ENCODE data around the gene SPACDR.
A peak's percentile ranks its signal among the peaks of the same experiment; 100 is the strongest.
"Not testable (repeated sequence)": the region's sequence is repeated elsewhere in the genome, so short reads cannot be mapped to it uniquely, and the experiment has no call there.

Gene SPACDR, protein sequence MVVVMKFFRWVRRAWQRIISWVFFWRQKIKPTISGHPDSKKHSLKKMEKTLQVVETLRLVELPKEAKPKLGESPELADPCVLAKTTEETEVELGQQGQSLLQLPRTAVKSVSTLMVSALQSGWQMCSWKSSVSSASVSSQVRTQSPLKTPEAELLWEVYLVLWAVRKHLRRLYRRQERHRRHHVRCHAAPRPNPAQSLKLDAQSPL

DNA sequence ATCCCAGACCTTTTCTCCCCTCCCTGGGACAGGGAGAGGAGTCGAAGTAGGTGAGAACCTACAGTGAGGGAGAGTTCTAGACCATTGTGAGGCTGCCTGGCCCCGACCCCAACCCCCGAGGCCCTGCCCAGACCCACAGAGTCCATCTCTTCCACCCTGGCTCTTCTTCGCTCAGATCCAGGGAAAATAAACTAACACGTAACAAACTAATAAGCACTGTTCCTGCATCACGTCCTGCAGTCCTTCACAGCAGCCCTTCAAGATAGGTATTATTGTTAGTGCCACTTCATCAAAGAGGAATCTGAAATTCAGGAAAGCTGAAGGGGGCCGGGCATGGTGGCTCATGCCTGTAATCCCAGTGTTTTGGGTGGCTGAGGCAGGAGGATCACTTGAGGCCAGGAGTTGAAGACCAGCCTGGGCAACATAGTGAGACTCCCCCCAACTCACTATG lies at the start of gene SPACDR:
TSS of gene SPACDR (minus strand) at position 51 of the 451 bp plus-strand sequence. CDS start 235 bp downstream, outside the sequence.
- DNase-seq: no peak

DNA sequence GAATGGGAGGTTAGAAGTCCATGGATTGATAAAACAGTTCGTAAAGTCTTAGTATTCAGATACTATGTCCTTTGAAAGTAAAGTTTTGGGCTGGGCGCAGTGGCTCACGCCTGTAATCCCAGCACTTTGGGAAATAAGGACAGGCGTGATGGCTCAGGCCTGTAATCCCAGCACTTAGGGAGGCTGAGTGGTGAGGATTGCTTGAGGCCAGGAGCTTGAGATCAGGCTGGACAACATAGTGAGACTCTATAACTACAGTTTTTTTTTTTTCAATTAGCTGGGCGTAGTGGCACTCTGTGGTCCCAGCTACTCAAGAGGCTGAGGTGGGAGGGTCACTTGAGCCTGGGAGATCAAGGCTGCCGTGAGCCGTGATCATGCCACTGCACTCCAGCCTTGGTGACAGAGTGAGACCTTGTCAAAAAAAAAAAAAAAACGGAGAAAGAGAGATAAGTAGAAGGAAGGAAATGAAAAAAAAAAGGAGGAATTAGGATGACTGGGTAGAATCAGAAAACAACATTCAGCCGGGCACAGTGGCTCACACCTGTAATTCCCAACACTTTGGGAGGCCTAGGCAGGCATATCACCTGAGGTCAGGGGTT lies 49.3 kb upstream of the SPACDR start:
- DNase-seq: no peak

DNA sequence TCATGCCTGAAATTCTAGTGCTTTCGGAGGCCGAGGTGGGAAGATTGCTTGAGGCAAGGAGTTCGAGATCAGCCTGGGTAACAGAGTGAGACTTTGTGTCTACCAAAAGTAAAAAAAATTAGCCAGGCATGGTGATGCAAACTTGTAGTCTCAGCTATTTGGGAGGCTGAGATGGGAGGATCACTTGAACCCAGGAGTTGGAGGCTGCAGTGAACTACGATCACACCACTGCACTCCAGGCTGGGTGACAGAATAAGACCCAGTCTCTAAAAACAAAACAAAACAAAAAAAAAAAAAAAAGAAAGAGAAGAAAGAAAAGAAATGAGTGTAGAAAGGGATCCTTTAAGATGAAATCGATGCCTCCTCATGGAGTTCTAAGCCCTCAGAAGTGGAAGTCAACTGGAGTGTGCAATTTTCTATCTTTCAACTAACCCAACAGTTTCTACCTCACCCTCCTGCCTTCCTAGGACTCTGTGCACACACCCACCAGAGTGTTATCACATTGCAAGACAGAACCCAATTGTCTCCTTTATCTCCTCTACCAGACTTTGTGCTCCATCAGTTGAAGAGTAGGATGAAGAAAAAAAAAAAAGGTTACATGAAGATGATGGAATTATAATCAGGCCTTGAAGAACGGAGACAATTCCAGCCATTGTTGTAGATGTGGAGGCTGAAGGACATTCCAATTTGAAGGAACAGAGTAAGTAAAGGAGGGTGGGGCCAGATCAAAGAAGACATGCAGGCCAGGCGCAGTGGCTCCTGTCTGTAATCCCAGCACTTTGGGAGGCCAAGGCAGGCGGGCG lies 46.6 kb upstream of the SPACDR start:
- no peak for DNase-seq

DNA sequence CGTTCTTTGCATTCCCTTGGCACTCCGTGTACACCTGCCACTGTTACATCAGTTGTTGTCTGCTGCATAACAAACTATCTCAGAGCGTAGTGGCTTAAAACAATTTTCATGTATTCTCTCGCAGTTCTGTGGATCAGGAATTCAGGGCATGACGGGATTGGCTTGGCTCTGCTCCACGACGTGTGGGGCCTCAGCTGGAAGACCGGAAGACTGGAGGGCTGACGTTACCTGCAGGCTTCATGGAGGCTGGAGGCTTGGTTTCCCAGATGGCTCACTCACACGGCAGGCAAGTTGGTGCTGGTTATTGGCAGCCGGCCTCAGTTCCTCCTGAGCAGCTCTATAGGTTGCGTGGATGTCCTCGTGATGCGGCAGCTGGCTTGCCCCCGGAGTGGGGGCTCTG lies 45.2 kb upstream of the SPACDR start:
- DNase-seq: peak in 1 of 14 donors; percentile 58

DNA sequence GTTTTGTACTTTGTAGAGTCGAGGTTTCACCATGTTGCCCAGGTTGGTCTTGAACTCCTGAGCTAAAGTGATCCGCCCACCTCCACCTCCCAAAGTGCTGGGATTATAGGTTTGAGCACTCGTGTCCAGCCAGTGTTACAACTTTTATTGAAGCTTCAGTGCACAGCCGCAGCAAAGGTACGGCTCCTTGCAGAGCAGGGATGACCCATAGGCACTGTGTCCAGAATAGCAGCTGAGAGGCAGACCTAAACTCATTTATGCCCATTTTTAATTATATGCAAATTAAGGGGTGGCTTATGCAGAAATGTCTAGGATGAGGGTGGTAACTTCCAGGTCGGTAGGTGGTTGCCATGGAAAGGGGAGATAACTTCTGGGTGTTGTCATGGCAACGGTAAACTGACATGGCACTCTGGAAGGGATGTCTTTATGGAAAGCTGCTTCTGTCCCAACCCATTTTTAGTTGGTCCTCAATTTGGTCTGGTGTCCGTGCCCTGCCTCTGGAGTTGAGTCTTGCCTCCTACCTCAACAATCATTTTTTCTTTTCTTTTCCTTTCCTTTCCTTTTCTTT lies 42.4 kb upstream of the SPACDR start:
- DNase-seq: no peak

DNA sequence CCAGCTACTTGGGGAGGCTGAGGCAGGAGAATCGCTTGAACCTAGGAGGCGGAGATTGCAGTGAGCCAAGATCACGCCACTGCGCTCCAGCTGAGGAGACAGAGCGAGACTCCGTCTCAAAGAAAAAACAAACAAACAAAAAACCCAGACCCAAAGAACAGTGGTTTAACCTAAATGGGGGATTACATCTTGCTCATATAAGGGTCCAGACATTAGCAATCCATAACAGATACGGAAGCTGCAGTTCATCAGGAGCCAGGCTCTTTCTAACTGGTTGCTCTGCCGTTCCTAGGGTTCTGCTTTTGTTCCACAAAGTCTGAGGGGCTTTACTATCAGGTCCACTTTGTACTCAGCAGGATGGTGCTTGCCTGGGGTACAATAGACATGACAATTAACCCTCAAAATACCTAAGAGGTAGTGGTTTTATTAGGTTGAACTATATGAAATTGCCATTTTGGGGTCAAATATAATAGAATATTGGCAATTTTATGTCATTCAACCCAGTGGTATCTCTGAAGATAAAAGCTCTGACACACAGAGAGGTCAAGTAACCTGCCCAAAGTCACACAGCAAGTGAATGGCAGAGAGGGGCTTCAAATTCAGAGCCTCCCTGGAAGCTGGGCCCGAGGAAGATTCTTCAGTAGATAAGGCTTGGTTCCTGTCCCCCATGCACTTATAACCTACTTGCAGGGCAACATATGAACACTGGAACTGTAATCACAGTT lies 41.0 kb upstream of the SPACDR start:
- DNase-seq: no peak

DNA sequence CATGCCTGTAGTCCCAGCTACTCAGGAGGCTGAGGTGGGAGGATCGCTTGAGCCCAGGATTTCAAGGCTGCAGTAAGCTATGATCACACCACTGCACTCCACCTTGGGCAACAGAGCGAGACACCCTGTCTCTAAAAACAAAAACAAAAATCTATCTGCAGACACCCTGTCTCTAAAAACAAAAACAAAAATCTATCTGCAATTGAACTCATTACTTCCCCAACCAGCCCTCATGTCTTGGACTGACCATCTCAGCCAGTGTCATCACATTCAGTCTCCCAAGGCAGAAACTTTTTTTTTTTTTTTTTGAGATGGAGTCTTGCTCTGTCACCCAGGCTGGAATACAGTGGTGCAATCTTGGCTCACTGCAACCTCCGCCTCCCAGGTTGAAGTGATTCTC lies 40.0 kb upstream of the SPACDR start:
- DNase-seq: not testable (repeated sequence)

DNA sequence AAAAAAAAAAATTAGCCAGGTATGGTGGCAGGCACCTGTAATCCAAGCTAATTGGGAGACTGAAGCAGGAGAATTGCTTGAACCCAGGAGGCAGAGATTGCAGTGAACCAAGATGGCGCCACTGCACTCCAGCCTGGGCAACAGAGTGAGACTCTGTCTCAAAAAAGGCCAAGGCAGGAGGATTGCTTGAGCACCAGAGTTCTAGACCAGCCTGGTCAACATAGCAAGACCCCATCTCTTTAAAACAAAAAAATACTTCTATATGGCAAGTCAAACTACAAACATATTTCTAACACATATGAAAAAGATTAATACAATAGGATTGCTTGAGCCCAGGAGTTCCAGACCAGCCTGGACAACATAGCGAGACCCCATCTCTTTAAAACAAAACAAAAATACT lies 36.7 kb upstream of the SPACDR start:
- not testable (repeated sequence) for DNase-seq

DNA sequence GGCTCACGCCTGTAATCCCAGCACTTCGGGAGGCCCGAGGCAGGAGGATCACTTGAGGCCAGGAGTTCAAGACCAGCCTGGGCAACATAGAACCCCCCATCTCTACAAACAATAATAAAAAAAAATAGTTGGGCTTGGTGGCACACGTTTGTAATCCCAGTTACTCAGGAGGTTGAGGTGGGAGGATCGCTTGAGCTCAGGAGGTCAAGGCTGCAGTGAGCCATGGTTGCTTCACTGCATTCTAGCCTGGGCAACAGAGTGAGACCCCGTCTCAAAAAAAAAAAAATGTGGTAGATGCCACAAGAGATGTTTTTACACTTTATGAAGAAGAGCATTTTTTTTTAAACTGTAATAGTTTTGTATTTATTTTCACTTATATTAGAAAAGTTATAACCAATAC lies 32.4 kb upstream of the SPACDR start:
- no peak for DNase-seq

DNA sequence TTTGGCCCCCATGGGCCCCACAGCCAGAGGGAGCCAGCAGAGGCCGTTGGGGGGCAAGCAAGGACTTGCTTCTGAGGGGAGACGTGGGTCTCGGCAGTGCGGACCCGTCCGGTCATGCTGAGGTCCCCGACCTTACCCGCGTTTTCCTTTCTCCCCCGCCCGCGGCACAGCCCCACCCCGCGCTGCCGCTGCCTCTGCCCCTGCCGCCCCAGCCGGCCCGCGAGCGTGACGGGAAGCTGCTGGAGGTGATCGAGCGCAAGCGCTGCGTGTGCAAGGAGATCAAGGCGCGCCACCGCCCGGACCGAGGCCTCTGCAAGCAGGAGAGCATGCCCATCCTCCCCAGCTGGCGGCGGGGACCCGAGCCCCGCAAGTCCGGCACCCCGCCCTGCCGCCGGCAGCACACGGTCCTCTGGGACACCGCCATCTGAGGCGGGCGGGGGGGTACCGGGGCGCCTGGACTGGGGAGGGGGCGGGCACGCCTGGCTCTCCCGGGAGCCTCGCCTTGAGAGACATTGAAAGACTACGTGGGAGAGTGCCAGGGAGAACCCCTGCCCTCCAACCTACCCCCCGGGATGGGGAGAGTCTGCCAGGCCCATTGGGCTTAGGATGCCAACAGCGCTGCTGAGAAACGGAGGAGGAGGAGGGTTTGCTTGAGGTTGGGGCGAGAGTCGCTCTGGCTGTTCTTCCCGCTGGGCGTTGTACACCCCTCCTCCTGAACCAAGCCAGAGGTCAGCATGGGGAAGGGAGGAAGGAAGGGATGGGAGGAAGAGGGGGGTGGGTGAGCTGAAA lies 29.6 kb upstream of the SPACDR start:
- DNase-seq: peak in 9 of 14 donors; percentile 35 to 69 (median 54)

DNA sequence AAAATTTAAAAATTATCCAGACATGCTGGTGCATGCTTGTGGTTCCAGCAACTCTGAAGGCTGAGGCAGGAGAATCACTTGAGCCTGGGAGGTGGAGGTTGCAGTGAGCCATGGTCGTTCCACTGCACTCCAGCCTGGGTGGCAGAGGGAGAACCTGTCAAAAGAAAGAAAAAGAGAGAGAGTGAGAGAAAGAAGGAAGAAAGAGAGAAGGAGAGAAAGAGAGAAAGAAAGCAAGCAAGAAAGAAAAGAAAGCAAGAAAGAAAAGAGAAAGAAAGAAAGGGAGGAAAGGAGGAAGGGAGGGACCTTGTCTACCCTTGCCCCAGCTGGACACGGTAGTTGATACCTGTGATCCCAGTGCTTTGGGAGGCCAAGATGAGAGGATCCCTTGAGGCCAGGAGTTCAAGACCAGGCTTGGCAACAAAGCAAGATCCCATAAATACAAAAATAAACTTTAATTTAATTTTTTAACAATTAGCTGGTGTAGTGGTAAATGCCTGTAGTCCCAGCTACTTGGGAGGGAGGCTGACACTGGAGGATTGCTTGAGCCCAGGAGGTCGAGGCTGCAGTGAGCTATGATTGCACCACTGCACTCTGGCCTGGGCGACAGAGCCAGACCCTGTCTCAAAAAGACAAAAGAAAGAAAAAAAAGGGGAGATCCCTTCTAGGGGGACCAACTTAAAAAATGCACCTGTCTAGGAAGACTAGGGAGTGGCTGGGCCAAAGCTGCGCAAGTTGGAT lies 28.8 kb upstream of the SPACDR start:
- no peak for DNase-seq

DNA sequence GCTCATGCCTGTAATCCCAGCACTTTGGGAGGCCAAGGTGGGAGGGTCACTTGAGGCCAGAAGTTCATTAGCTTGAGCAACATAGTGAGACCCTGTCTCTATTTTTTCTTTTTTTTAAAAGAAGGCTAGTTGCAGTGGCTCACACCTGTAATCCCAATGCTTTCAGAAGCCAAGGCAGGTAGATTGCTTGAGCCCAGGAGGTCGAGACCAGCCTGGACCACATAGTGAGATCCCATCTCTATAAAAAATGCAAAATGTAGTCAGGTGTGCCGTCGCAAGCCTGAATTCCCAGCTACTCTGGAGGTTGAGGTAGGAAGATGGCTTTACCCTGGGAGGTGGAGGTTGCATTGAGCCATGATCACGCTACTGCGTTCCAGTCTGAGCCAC lies 27.1 kb upstream of the SPACDR start:
- DNase-seq: no peak

DNA sequence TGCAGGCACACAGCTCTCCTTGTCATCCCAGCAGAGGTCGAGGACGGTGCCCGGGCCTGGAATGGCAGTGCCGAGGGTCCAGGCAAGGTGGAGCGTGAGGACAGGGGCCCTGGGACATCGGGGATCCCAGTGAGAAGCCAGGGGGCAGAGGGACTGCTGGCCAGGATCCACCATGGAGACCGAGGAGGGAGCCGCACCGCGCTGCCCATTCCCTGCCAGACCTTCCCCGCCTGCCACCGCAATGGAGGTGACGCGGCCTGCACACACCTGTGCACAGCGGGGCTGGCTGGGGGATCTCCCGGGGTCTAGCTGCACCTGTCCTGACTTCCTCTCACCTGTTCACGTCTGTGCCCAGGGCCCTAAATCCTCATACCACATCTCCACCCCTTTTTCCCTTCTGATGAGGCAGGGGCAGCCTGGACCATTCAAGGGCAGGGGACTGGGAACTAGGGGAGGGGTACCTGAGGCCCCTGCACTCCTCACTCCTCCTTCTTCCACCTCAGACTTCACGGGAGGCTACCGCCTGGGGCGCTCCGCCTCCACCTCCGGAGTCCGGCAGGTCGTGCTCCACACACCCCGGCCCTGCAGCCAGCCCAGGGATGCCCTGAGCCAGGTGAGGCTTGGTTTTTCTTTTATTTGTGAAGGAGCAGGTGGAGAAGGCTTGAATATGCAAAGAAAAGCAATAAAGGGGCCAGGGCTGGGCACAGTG lies 26.6 kb upstream of the SPACDR start:
- DNase-seq: no peak

DNA sequence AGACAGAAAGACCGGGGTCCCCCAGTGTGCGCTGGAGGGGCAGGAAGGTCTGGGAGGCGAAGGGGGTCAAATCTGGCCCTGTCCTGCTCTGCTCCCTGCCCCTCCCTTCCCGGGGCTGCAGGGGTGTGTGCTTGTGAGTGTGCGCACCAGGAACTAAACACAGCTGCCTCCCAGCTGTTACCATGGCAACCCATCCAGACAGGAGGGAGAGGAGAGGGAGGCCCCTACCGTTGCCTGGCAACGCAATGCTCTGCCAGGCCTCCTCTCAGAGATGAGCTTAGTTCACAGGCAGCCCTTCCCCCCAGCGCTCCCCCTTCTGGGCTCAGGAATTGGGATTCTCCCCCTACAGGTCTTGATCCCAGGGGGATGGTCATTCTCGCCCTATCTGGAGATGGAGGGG lies 25.8 kb upstream of the SPACDR start:
- peak in 13 of 14 donors; percentile 27 to 88 (median 70) for DNase-seq

DNA sequence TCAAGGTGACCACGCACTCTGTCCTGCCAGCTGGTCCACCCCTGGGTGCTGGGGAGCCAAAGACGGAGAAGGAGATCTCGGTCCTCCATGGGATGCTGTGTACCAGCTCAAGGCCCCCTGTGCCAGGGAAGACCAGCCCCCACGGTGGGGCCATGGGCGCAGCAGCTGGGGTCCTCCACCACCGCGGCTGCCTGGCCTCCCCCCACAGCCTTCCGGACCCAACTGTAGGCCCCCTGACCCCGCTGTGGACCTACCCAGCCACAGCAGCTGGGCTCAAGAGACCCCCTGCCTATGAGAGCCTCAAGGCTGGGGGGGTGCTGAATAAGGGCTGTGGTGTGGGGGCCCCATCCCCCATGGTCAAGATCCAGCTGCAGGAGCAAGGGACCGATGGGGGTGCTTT lies 25.1 kb upstream of the SPACDR start:
- no peak for DNase-seq

DNA sequence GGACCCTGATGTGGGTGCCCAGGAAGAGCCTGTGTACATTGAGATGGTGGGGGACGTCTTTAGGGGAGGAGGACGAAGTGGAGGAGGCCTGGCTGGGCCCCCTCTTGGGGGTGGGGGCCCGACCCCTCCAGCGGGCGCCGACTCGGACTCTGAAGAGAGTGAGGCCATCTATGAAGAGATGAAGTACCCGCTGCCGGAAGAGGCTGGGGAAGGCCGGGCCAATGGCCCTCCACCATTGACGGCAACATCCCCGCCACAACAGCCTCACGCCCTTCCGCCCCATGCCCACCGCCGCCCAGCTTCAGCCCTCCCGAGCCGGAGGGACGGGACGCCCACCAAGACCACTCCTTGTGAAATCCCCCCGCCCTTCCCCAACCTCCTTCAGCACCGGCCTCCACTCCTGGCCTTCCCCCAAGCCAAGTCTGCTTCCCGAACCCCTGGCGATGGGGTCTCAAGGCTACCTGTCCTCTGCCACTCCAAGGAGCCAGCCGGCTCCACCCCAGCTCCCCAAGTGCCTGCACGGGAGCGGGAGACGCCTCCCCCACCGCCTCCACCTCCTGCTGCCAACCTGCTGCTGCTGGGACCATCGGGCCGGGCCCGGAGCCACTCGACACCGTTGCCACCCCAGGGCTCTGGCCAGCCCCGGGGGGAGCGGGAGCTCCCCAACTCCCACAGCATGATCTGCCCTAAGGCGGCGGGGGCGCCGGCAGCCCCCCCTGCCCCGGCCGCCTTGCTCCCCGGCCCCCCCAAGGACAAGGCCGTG lies 24.5 kb upstream of the SPACDR start:
- DNase-seq: no peak

DNA sequence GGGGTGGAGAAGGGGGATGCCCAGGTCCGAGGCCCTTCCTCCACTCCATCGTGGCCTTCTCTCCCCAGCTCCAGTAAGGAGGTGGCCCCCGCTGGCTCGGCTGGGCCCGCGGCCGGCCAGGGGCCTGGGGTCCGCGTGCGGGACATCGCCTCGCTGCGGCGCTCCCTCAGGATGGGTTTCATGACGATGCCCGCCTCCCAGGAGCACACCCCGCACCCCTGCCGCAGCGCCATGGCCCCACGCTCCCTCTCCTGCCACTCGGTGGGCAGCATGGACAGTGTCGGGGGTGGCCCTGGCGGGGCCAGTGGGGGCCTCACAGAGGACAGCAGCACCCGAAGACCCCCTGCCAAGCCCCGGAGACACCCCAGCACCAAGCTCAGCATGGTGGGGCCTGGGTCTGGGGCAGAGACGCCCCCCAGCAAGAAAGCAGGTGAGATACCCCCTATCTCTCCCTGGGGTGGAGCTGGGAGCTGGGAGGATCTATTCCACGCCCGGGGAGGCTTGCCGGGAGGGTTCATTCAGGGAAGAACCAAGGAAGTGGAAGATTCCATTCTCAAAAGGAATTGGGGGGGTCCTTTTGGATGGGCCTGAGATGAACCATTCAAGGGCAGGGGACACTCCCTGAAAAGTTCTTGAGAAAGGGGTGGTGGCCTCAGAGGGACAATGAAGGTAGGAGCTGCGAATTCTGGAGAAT lies 22.8 kb upstream of the SPACDR start:
- peak in 1 of 14 donors; percentile 38 for DNase-seq

DNA sequence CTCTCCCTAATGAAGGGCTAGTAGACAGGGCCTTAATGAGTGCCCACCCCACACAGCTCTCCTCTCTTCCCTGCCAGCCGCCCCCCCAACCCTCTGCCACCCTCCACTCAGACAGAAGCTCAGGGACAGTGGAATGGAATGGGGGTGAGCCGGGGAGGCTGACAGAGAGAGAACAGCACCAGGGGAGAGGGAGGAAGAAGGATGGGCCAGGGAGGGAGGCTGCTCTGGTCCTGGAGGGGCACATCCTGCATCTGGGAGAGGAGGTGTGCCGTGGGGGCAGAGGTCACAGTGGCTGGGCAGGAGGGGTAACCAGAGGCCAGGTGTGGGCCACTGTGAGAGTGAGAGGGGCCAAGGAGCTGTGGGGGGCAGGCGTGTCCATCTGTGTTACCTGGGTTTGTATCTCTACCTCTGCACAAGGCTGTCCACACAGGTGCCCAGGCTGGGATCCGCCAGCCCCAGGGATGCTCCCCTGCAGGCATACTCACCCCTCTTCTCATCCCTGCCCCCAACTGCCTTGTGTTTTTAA lies 22.1 kb upstream of the SPACDR start:
- no peak for DNase-seq

DNA sequence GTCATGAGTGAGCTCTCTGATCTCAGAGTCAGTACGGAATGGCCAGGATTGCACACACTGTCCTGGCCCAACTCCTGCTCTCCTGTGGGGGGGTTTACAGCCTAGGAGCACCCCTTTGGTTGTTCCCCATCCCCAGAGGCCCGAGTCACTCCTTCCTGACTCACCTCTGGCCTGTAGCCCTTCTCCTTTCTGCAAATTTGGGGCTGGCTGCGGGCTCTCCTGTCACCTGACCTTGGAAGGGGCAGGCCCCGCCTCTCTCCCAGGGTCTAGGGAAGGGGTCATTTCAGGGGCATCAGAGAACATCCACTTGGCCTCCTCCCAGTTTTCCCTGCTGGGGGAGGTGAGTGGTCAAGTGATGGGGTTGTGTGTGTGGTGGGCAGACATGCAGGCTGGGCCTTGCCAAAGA lies 21.4 kb upstream of the SPACDR start:
- DNase-seq: peak in 1 of 14 donors; percentile 36
